Left renal cortex interstitium (tissue), 4 donors: Measurements from ENCODE around the gene HES6. TPM values are rescaled to one million over a fixed set of nuclear protein-coding genes. Genes with fewer than 3 reads are reported as not detected.

ENCODE experiments used
- DNase-seq, 4 donors: peaks; one replicate each; pipeline ENCODE4 v3.0.0-alpha.2; 2013; ENCODE audit warnings: low read depth in 4 of 4, low spot score in 2 of 4, missing footprints in 1 of 4
- polyA plus RNA-seq, 4 donors: library from polyadenylated mRNA; unstranded; fragments of 120-200 nt; gene quantifications; one replicate each; pipeline ENCODE4 v1.2.1, GENCODE V29; 2013; ENCODE audit not compliant: insufficient read length in 4 of 4

HES6 gene
- polyA plus RNA-seq: 10 to 100 TPM in 1 of 4 donors, 1 to 10 TPM in 3; 4.1 to 11.4 (median 7.6) TPM

- peak in 2 of 4 donors; percentile 70 to 87 for DNase-seq
These were observed at the start of gene HES6 for GRCh38 chr2:238239863-238240756. Gene HES6, minus strand, starts transcription at chr2:238240038. Its CDS starts 133 bp downstream, at chr2:238239905.

- DNase-seq: no peak
These were observed 49.7 kb upstream of the HES6 start for GRCh38 chr2:238289574-238289973.

- DNase-seq: peak; percentile 93 to 98 (median 96)
These were observed 49.1 kb upstream of the HES6 start for GRCh38 chr2:238288650-238289573.

GRCh38 chr2:238287737-238288649, 48.2 kb upstream of the HES6 start, which contains the start of gene PER2:
Gene PER2, minus strand, starts transcription at chr2:238288610. Its CDS starts 10,674 bp downstream, at chr2:238277936.
- DNase-seq: peak in 1 of 4 donors; percentile 45

GRCh38 chr2:238286987-238287736, 47.3 kb upstream of the HES6 start:
- DNase-seq: no peak

- DNase-seq: no peak
These were observed 46.7 kb upstream of the HES6 start for GRCh38 chr2:238286551-238286950.

- DNase-seq: no peak
These were observed 46.3 kb upstream of the HES6 start for GRCh38 chr2:238286095-238286494.

GRCh38 chr2:238285653-238286082, 45.8 kb upstream of the HES6 start:
- peak in 1 of 4 donors; percentile 63 for DNase-seq

- DNase-seq: no peak
These were observed 45.1 kb upstream of the HES6 start for GRCh38 chr2:238284802-238285515.

GRCh38 chr2:238282861-238283738, 43.3 kb upstream of the HES6 start:
- DNase-seq: no peak

- no peak for DNase-seq
These were observed 42.1 kb upstream of the HES6 start for GRCh38 chr2:238281826-238282480.

- no peak for DNase-seq
These were observed 40.4 kb upstream of the HES6 start for GRCh38 chr2:238280083-238280825.

GRCh38 chr2:238279324-238279682, 39.5 kb upstream of the HES6 start:
- DNase-seq: no peak

GRCh38 chr2:238278626-238279323, 38.9 kb upstream of the HES6 start:
- no peak for DNase-seq

- DNase-seq: no peak
These were observed 37.9 kb upstream of the HES6 start for GRCh38 chr2:238277695-238278094.
